Right kidney (tissue), 1 donor: ENCODE results near the gene PRR3.

Experiments
- DNase-seq: peaks from one replicate; pipeline ENCODE4 v3.0.0-alpha.2; 2016

PRR3 gene

DNA sequence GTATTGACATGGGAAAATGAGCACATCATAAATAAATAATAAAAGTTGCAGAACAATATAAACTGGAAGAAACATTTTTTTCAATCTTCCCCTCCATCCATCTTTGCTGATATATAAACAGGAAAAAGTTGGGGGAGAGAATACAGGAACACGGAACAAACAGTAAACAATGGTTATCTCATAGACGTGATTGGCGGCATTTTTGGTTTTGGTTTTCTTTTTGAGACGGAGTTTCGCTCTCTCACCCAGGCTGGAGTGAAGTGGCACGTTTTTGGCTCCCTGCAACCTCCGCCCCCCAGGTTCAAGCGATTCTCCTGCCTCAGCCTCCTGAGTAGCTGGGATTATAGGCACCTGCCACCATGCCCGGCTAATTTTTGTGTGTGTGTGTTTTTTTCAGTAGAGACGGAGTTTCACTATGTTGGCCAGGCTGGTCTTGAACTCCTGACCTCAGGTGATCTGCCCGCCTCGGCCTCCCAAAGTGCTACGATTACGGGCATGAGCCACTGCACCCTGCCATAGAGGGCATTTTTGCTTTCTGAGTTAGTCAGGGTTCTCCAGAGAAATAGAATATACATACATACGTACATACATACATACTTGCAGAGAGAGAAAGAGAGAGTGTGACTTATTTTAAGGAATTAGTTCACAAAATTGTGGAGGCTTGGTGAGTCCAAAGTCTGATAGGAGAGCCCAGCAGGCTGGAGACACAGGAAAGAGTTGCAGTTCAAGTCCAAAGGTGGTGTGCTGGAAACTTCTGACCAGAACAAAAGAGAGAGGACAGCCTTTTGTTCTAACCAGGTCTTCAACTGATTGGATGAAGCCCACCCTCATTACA, 23.4 kb upstream of the PRR3 start:
- no peak for DNase-seq

- no peak for DNase-seq
Measured at GRCh38 chr6:30537931-30538330, 19.2 kb upstream of the PRR3 start.

GRCh38 chr6:30541515-30542403, 15.3 kb upstream of the PRR3 start:
- peak; percentile 77 for DNase-seq

GRCh38 chr6:30542404-30542725, 14.7 kb upstream of the PRR3 start:
- DNase-seq = no peak

DNA sequence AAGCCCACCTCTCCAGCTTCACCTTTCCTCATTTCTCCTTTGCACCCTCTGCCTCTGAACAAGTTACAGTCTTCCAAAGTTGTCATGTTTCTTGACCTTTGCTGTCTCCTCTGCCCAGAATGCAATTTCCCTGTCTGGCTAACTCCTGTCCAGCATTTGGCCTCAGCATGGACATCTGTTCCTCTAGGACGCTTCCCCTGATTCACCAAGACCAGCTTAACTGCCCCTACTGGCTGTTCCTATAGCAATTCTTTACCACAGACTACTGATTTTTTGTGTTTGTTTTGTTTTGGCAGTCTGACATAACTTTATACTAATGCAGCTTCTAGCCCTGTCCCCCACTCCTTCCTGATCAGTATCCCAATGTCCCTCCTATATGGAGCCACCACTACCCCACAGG, 14.2 kb upstream of the PRR3 start:
- no peak for DNase-seq

GRCh38 chr6:30543821-30544220, 13.3 kb upstream of the PRR3 start:
- no peak for DNase-seq

DNA sequence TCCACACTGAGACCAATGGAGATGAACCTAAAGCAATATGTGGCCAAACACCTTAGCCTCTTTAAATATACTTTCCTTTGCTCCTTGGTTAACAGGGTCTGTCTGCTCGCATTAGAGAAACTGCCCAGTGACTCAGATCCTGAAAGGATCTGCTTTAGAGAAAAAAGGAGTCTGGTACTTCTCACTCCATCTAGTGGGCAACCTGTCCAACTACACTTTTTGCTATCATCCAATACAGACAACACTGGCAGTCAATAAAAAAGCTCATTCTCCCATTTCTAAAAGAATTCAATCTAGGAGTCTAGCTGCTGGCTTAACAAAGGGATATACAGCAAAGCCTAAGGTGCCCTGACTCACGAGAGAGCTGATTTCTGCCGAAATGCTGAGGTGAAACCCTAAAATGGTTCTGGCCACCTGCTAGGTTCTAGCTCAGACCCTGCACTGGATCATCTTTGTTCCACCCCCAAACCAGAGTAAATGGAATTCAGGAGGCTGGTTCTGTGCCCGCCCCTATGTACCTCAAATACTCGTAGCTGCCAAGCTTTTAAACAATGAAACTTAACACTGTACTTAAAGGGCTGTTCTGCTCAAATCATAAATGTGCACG, 12.3 kb upstream of the PRR3 start:
- DNase-seq = peak; percentile 23

- no peak for DNase-seq
Measured at GRCh38 chr6:30547454-30547853, 9.6 kb upstream of the PRR3 start.

DNA sequence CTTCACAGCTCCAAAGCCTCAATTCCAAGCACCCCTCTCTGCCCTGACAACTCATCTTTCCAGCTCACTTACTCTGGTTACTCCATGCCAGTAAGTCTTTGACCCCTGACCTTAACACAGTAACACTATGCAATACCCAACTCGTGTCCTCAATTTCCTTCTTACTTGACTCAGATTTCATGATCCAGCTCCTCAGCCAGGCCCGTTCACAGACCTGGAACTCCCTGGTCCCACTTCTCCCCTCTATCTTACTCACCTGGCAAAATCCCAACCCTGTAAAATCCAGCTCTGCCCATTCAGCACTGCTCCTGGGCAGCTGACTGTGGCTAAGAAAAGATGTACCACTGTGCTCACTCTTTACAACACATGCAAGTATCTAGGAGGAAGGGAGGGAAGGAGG, 8.7 kb upstream of the PRR3 start:
- no peak for DNase-seq

GRCh38 chr6:30554404-30554803, 2.7 kb upstream of the PRR3 start:
- DNase-seq = no peak

GRCh38 chr6:30554962-30555815, 1.9 kb upstream of the PRR3 start:
- no peak for DNase-seq

DNA sequence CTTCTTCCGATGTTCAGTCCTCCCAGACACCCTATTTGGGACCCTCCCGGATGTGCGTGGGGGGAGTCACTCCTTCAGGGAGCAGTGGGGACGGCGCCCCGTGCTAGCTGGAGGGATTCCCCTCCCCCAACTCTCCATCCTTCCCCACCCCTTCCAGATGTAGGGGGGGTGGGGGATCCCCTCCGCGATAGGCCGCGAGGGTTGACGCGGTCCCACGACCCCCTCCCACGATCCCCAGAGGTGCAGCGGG, 1.4 kb upstream of the PRR3 start:
- DNase-seq = peak; percentile 90

DNA sequence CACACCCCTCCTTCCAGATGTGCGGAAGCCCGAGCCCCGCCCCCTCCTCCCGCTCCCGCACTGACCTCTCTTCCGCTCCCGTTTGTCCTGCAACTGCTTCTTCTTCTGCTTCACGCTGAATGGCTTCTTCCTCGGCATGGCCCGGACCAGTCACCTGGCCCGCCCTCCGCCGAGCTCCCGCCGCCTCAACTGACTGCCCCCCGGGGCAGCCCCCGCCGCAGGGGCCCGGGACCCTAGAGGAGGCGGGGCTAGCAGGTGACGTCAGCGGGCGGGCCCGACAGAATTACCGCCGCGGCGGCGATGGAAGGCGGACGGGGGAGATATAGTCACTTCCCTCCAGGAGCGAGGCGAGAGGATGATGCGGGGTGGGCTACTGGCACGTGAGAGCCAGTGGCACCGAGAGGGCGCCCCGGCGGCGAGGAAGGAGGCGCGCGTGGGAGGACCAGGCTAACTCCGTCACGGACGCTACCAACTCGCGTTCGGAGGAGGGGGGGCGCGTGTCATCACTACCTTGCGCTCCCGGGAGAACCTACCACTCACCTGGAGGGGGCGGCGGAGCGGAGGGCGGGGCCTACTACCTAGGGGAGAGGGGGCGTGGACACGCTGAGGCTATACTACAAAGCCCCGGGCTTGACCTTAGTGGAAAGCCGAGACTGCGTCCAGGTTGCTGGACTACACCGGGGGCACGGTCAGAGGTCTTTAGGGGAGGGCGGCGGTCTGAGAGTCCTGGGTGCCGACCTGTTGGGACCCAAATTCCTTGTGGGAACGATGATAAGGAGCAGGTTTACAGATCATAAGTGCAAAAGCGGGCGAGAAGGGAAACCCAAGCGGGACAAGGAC, 809 bp upstream of the PRR3 start, which contains the start of gene GNL1:
GNL1 (minus strand) TSS at position 424 of the 840 bp plus-strand sequence; CDS start at position 138, 286 bp downstream.
- DNase-seq = peak; percentile 99

- DNase-seq = no peak
Measured at GRCh38 chr6:30557683-30557981, 537 bp downstream of the PRR3 start.

DNA sequence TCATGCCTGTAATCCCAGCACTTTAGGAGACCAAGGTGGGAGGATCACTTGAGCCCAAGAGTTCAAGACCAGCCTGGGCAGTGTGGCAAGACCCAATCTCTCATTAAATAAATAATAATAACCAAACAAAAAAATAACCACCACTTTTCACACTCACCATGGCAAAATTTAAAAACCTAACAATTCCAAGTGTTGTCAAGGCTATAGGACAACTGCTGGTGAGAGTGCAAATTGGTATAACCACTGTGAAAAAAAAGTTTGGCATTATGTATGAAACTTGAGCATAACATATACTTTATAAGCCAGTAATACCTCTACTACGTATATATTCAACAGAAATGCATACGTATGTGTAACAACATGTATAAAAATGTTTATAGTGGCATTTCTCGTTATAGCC, 3.8 kb downstream of the PRR3 start:
- DNase-seq = no peak

DNA sequence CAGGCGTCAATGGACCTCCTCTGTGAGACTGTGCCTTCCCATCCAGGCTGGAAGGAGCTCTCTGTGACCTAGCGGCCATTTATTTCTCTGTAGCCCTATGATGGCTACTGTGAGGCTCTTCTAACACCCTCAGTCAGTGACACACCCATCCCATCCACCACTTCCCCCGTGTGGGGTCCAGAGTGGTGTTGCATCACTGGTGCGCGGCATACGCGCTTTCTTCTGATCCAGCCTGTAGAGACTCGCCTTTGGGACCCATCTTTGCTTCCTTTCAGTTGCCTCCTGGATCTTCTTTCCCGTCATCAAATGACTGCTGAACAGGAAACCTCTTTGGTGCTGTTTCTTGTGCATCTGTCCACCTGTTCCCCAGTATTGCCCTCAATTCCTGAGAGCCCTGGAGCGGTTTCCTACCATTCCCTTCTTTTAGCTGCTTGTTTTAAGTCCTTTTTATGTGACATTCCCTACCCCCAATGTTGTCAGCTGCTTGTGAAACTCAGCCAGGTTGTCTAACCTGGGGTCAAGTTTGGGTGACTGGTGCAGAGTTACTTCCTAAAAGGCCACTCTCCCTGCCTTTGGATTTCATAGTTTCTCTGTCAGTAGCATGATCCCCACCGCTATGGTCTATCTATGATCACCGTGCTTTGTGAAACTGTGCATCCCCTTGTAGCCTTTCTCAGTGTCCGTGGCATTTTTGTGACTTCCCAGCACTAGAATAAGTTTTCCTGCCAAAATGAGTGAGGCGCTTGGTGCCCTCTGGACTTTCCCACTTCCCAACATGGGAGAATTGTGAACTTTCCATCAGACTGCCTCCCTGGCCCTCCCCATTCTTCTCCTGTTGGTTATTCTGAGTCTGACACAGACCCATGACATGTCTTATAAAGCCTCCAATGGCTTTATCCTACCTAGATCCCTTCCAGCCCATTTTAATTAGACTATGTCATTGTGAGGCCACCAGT, 5.7 kb downstream of the PRR3 start:
- no peak for DNase-seq

GRCh38 chr6:30564114-30564513, 7.0 kb downstream of the PRR3 start:
- DNase-seq = no peak

DNA sequence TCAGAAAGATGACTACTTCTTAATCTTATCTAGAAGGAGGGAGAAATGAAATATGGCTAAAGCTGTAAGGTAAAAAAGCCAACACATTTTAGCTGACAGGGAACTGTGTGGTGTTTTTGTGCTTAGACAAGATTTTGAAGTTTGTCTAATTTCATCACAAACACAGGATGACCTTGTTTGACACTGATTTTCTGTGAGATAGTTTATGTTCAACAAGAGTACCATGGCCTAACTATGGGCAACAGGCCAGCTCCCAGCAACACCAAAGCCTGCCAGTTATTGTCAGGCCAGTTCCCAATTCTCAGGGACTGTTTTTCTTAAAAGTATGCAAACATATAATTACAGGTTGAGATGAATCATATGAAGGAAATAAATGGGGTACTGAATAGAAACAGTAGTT, 8.7 kb downstream of the PRR3 start:
- DNase-seq = no peak

- no peak for DNase-seq
Measured at GRCh38 chr6:30568245-30568644, 11.2 kb downstream of the PRR3 start.

DNA sequence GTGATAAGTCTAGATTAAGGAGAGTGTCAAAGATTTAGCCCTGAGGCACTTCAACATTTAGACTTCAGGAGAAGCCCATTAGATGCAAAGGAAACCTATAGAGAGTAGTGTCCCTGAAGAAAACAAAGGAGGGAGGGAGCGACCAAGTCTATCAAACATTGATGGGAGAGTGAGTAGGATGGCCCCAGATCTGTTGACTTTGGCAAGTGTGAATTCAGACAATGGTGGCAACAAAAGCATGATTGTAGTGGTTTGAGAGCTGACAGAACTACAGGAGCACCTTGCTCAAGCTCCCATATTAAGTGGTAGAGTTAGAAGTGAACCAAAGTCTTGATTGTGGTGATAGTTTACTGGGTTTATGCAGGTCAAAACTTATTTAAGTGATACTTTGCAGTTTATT, 13.2 kb downstream of the PRR3 start:
- no peak for DNase-seq

DNA sequence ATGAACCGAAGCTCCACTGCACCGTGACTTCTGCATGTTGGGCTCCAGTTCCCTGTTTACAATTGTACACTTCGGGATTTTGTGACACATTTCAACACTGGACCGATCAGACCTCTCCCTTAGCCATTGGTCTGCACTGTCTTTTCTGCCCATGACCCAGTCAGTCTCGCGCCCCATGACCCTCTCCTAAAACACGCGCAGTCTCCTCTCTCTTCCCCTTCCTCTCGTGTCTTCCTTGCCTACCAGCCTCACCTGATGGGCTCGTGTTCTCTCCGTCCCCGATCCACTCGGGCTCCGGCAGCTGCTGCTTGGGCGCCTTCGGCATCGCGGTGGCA, 13.6 kb downstream of the PRR3 start:
- no peak for DNase-seq
